HCT116 (cell line): ENCODE measurements around the gene RASSF3.

Source experiments
- CEBPB ChIP-seq: IDR thresholded peaks from 2 replicates; pipeline ENCODE4 v1.6.1; 2012; ENCODE audit warnings: low read depth
- CTCF ChIP-seq, 3 experiments: fragments of 200-600 bp in 1 of 3; sonication (generic) in 1 of 3; IDR thresholded peaks in 2 of 3; conservative IDR thresholded peaks in 1 of 3; 2 replicates each; pipeline ENCODE4 v1.5.1; 2012 to 2017; ENCODE audit warnings: low read depth in 2 of 3, low read length in 2 of 3, antibody characterized with exemption in 1 of 3, borderline replicate concordance in 1 of 3, control low read depth in 1 of 3, mild to moderate bottlenecking in 1 of 3, mixed read lengths in 1 of 3, mixed run types in 1 of 3, moderate library complexity in 1 of 3; ENCODE audit not compliant: insufficient read depth in 1 of 3
- EGR1 ChIP-seq: IDR thresholded peaks from 2 replicates; pipeline ENCODE4 v1.6.1; 2012; ENCODE audit warnings: low read depth
- EZH2 ChIP-seq: fragments of 200-600 bp; sonication (generic); IDR thresholded peaks from 2 replicates; pipeline ENCODE4 v1.6.1; 2017; ENCODE audit warnings: antibody characterized with exemption, mixed run types
- EZH2phosphoT487 ChIP-seq: fragments of 200-600 bp; IDR thresholded peaks from 2 replicates; pipeline ENCODE4 v1.6.1; 2018; ENCODE audit warnings: antibody characterized with exemption, borderline replicate concordance
- FOSL1 ChIP-seq: IDR thresholded peaks from 2 replicates; pipeline ENCODE4 v1.6.1; 2012; ENCODE audit warnings: low read depth
- MAX ChIP-seq: IDR thresholded peaks from 2 replicates; pipeline ENCODE4 v1.6.1; 2012
- POLR2A ChIP-seq: IDR thresholded peaks from 2 replicates; pipeline ENCODE4 v1.7.0; 2011; ENCODE audit warnings: borderline replicate concordance; ENCODE audit not compliant: insufficient read depth, insufficient read length; ENCODE audit errors: extremely low read depth
- POLR2AphosphoS5 ChIP-seq: IDR thresholded peaks from 2 replicates; pipeline ENCODE4 v1.6.1; 2011; ENCODE audit warnings: mild to moderate bottlenecking, low read depth, low read length, moderate library complexity
- RAD21 ChIP-seq: IDR thresholded peaks from 2 replicates; pipeline ENCODE4 v1.6.1; 2012; ENCODE audit warnings: low read depth, mild to moderate bottlenecking
- YY1 ChIP-seq: IDR thresholded peaks from 2 replicates; pipeline ENCODE4 v1.6.1; 2011; ENCODE audit warnings: low read length, low read depth, moderate library complexity, mild to moderate bottlenecking; ENCODE audit not compliant: insufficient replicate concordance; ENCODE audit errors: extremely low read depth
- ZNF274 ChIP-seq: fragments of 200-500 bp; sonication (Bioruptor generic); IDR thresholded peaks from 2 replicates; pipeline ENCODE4 v1.6.1; 2014; ENCODE audit warnings: mild to moderate bottlenecking, low read depth, low read length, inconsistent platforms
- TF ChIP-seq, protein P1 (sequence below): IDR thresholded peaks from 2 replicates; pipeline ENCODE4 v1.6.1; 2012; ENCODE audit warnings: low read depth

DNA sequence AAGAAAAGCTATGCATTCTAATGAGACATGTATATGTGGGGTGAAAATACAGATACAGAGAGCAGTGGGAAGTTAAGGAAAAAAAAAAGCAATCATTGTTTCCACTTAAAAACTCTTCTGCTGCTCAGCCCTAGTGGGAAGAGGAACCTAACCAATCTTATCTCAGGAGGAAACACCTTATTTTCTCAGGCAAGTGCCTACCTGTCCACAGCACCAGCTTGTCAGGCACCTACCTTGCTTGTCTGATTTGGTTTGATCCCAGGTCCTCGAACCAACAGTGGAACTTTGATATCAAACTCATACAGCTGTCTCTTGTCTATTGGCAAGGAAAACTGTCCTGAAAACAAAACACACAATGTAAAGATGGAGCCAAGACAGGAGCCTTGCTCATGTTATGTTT is 126.5 kb downstream of the RASSF3 start:
- TF ChIP-seq EGR1 = no peak
- no peak for TF ChIP-seq CTCF (IDR thresholded peaks at IDR 0.05 in 2 of 3, conservative IDR thresholded peaks at IDR 0.05 in 1 of 3; ENCODE audit: borderline replicate concordance in 1 of 3, insufficient read depth in 1 of 3, low read depth in 2 of 3, low read length in 2 of 3)
- TF ChIP-seq, protein P1, sequence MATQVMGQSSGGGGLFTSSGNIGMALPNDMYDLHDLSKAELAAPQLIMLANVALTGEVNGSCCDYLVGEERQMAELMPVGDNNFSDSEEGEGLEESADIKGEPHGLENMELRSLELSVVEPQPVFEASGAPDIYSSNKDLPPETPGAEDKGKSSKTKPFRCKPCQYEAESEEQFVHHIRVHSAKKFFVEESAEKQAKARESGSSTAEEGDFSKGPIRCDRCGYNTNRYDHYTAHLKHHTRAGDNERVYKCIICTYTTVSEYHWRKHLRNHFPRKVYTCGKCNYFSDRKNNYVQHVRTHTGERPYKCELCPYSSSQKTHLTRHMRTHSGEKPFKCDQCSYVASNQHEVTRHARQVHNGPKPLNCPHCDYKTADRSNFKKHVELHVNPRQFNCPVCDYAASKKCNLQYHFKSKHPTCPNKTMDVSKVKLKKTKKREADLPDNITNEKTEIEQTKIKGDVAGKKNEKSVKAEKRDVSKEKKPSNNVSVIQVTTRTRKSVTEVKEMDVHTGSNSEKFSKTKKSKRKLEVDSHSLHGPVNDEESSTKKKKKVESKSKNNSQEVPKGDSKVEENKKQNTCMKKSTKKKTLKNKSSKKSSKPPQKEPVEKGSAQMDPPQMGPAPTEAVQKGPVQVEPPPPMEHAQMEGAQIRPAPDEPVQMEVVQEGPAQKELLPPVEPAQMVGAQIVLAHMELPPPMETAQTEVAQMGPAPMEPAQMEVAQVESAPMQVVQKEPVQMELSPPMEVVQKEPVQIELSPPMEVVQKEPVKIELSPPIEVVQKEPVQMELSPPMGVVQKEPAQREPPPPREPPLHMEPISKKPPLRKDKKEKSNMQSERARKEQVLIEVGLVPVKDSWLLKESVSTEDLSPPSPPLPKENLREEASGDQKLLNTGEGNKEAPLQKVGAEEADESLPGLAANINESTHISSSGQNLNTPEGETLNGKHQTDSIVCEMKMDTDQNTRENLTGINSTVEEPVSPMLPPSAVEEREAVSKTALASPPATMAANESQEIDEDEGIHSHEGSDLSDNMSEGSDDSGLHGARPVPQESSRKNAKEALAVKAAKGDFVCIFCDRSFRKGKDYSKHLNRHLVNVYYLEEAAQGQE = no peak
- no peak for TF ChIP-seq POLR2A
- TF ChIP-seq EZH2 = no peak
- TF ChIP-seq EZH2phosphoT487 = no peak
- TF ChIP-seq MAX = no peak
- no peak for TF ChIP-seq CEBPB
- no peak for TF ChIP-seq POLR2AphosphoS5
- TF ChIP-seq ZNF274 = no peak
- no peak for TF ChIP-seq YY1
- TF ChIP-seq FOSL1 = no peak
- no peak for TF ChIP-seq RAD21
